Thyroid gland (tissue), 4 donors: Measurements from ENCODE around the gene IRX4.

ENCODE experiments used
- CTCF ChIP-seq, 6 experiments: fragments of 200-600 bp in 3 of 6; fragments of 450-650 bp in 3 of 6; sonication (generic) in 3 of 6; IDR thresholded peaks; one replicate each; pipeline ENCODE4 v1.5.1; 2016 to 2019; ENCODE audit warnings: antibody characterized with exemption in 6 of 6, mild to moderate bottlenecking in 2 of 6, inconsistent platforms in 1 of 6, moderate library complexity in 1 of 6
- POLR2A ChIP-seq, 2 donors: fragments of 450-650 bp; IDR thresholded peaks; one replicate each; pipeline ENCODE4 v1.6.1; 2017; ENCODE audit warnings: antibody characterized with exemption in 2 of 2, mild to moderate bottlenecking in 2 of 2, moderate library complexity in 1 of 2

- TF ChIP-seq CTCF (IDR thresholded peaks at IDR 0.05) (no peak), POLR2A (IDR thresholded peaks at IDR 0.05) (no peak)
These were observed 7.9 kb downstream of the IRX4 start for GRCh38 chr5:1874771-1875220.
